HG03280 (cell line): Measurements from ENCODE around the gene TRAP1.

Experiments used
- ATAC-seq: cut with Tn5 transposase; IDR thresholded peaks from one replicate; pipeline ENCODE4 v1.9.1; 2021; ENCODE audit warnings: mild to moderate bottlenecking, moderate library complexity; ENCODE audit not compliant: unreplicated experiment

TRAP1 gene

GRCh38 chr16:3737181-3737580 is 19.9 kb upstream of the TRAP1 start:
- no peak for ATAC-seq

DNA sequence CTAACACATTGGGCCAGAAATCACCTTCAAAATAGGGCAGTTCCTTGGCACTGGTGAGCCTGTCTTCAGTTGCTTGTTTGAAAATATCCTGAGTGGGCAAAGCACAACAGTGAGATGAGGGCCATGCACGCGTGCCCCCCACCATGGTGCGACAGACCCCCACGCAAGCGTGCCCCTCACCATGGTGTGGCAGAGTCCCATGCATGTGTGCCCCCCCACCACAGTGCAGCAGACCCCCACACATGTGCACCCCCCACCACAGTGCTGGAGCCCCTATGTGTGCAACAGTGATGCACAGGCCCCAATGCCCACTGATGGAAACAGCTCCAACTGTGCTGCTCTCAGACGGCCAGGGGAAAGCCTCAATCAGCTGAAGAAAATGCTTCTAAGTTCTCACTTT is 18.8 kb upstream of the TRAP1 start:
- no peak for ATAC-seq

GRCh38 chr16:3735541-3735940 is 18.2 kb upstream of the TRAP1 start:
- ATAC-seq = no peak

GRCh38 chr16:3734758-3735221 is 17.5 kb upstream of the TRAP1 start:
- ATAC-seq = no peak

- ATAC-seq = no peak
These were observed 16.9 kb upstream of the TRAP1 start for GRCh38 chr16:3734084-3734757.

- ATAC-seq = no peak
These were observed 14.8 kb upstream of the TRAP1 start for GRCh38 chr16:3732171-3732570.

GRCh38 chr16:3731126-3731935 is 14.0 kb upstream of the TRAP1 start:
- no peak for ATAC-seq

- ATAC-seq = no peak
These were observed 13.1 kb upstream of the TRAP1 start for GRCh38 chr16:3730161-3731125.

DNA sequence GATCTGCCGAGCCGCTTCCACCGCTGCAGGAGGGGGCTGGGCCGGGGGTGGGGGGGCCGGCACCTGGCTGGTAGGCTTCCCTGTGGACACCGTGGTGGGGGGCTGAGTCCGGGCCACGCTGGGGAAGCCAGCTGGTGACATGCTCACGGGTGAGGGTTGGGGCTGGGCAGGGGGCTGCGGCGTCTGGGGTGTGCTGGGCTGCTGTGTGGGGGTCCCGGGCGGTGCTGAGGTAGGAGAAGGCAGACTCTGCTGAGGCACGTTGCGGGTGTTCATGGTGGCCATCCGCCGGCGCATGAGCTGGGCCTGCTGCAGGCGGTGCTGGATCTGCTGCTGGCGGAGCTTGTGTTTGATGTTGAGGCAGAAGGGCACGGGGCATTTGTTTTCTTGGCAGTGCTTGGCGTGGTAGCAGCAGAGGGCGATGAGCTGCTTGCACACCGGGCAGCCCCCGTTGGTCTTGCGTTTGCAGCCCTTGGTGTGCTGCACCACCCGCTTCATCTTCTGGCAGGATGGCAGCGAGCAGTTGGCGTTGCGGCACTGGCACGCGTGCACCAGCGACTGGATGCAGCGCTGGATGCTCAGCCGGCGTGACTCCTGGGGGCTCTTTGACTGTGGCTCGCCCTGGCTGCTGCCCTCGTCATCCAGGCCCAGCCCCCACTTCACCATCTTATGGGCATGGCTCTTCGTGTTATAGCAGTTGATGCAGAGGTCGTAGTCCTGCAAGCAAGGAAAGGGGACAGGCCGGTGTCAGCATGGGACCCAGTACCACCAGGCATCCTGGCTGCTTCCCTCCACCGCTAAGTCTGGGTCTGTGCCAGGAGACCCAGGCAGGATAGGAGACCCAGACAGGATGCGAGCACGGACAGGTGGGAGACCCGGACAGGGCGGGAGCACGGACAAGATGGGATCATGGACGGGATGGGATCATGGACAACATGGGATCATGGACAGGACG is 12.1 kb upstream of the TRAP1 start:
- ATAC-seq = no peak

DNA sequence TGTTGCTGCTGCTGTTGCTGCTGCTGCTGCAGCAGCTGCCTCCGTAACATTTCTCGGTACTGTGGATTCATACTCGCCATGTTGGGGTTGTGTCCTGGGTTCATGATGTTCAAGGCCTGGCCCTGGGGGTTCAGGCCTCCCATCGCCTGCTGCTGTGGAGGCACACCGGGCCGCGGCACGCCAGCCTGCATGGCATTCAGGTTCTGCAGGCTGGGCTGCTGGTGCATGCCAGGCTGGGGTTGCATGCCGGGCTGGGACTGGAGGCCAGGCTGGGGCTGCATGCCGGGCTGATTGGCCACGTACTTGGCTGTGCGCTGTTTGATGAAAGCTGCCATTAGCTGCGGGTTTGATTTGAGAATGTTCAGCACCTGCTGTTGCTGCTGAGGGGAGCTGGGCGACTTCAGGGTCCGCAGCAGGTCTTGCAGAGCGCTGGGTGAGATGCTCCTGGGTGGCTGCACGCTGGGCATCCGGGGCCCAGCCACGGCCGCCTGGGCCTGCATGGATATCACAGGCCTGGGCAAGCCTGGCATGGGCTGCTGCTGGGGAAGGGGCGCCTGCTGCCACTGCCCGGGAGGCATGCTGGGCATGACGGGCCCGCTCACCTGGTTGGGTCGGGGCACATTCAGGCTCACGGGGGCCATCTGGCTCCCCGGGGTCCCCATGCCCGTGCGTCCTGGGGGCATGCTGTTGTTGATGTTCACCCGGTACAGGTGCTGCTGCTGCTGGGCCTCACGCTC is 11.3 kb upstream of the TRAP1 start:
- ATAC-seq = no peak

- no peak for ATAC-seq
These were observed 10.6 kb upstream of the TRAP1 start for GRCh38 chr16:3727806-3728381.

- no peak for ATAC-seq
These were observed 8.8 kb upstream of the TRAP1 start for GRCh38 chr16:3726021-3726687.

GRCh38 chr16:3725276-3725675 is 8.0 kb upstream of the TRAP1 start:
- no peak for ATAC-seq

DNA sequence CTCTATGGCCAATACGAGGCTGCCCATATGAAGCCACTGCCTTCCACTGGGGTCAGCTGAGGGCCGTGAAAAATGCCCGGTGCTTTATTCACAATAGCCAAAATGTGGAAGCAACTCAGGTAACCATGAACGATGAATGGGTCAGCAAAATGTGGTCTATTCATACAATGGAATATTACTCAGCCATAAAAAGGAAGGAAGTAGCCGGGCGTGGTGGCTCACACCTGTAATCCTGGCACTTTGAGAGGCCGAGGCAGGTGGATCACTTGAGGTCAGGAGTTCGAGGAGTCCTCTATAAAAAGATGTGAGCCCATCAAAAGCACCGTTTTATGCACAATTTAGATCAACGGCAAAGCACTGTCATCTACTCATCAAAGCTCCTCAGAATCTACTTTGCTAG is 5.2 kb upstream of the TRAP1 start:
- ATAC-seq = no peak

- ATAC-seq = no peak
These were observed 3.1 kb upstream of the TRAP1 start for GRCh38 chr16:3720418-3720817.

DNA sequence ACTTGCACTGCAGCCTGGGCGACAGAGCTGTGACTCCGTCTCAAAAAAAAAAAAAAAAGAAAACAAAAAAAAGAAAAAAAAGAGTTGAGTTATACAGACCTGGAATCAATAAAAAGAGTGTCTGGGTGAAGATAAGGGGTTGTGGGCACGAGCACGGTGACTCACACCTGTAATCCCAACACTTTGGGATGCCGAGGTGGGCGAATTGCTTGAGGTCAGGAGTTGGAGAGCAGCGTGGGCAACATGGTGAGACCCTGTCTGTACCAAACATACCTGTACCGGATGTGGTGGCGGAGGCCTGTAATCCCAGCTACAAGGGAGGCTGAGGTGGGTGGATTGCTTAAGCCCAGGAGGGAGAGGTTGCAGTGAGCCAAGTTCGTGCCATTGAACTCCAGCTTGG is 1.3 kb upstream of the TRAP1 start:
- no peak for ATAC-seq

DNA sequence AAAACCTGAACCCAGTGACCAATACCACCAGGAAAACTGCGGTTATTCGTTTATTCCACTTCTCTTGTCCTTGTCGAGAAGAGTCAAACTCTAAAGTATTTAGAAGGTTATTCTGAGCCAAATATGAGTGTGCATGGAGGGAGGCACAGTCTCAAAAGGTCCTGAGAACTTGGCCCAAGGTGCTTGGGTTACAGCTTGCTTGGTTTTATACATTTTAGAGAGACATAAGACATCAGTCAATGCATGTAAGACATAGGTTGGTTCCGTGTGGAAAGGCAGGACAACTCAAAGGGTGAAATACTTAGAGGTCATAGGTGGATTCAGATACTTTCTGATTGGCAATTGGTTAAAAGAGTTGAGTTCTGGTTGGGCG is 681 bp upstream of the TRAP1 start:
- ATAC-seq = no peak

- peak; percentile 26 for ATAC-seq
These were observed 491 bp downstream of the TRAP1 start for GRCh38 chr16:3716831-3717234.

DNA sequence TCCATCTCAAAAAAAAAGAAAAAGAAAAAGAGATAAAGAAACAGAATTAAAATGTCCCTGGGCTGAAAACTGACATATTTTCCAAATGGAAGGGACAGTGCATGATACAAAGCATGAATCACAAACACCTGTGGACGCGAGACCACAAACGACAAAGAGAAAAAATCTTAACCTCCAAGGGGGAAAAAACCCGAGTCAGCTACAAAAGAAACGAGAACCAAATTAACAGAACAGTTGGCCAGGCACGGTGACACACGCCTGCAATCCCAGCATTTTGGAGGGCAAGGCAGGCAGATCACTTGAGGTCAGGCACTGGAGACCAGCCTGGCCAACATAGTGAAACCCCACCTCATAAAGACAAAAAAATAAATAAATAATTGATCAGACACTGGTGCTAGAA is 1.9 kb downstream of the TRAP1 start:
- ATAC-seq = no peak
